ENCODE results near the gene APOL5.
"Not testable (repeated sequence)": the region's sequence is repeated elsewhere in the genome, so short reads cannot be mapped to it uniquely, and the experiment has no call there.

Gene APOL5

DNA sequence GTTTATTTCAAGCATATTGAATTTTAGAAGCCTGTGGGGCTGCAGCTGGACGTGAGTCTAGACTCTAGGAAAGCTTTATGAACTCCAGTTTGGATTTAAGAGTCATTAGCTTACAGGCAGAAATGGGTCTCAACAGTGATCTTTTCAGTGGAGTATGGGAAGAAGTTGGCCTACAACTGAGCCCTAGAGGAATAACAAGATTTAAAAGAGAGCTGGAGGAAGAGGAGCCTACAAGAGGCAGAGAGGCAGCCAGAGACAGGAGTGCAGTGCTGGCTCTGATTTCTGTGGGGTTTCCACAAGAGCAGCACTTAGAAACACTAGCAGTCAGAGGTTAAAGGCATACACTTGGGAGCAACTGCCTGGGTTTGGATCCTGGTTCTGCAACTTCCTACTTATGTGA, 17.9 kb downstream of the APOL5 start:
- no peak overlapping the region for H3K27ac ChIP-seq
- TF ChIP-seq, protein P1, sequence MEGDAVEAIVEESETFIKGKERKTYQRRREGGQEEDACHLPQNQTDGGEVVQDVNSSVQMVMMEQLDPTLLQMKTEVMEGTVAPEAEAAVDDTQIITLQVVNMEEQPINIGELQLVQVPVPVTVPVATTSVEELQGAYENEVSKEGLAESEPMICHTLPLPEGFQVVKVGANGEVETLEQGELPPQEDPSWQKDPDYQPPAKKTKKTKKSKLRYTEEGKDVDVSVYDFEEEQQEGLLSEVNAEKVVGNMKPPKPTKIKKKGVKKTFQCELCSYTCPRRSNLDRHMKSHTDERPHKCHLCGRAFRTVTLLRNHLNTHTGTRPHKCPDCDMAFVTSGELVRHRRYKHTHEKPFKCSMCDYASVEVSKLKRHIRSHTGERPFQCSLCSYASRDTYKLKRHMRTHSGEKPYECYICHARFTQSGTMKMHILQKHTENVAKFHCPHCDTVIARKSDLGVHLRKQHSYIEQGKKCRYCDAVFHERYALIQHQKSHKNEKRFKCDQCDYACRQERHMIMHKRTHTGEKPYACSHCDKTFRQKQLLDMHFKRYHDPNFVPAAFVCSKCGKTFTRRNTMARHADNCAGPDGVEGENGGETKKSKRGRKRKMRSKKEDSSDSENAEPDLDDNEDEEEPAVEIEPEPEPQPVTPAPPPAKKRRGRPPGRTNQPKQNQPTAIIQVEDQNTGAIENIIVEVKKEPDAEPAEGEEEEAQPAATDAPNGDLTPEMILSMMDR (conservative IDR thresholded peaks at IDR 0.05) = no peak

DNA sequence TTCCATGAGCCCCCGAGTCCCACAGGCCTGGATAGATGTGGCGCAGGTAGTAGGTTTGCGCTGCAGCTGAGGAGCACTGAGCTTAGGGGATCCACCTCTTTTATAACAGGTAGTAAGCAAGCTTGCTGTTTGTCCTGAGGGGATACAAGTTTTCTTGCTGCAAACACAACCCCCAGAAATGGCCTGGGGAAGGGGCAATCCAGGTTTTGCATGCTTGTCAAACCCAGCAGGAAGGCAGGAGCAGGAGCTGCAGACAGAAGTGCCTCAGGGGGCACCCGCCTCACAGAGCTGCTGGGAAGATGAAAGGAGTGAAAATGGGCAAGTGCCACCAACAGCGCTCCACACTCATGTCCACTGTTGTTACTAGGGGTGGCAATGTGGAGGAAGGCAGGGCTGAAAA, 18.5 kb downstream of the APOL5 start:
- no peak overlapping the region for H3K27ac ChIP-seq
- TF ChIP-seq, protein P1 (conservative IDR thresholded peaks at IDR 0.05) = no peak

DNA sequence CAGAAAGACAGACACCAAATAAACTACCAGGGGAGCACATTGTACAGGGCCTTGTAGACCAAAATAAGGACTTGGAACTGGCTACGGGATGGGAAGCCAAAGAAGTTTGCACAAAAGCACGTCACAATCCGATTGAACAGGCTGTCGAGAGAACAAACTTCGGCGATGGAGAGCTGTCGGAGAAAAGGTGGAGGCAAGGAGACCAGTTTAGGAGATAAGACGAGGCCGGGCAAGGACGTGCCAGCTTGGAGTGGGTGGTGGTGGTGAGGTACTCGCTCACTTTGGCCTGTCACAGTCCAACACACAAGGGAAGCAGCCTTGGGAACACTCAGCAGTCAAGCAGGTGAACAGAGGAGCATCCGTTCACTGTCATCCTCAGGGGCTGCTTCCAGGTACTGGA, 19.0 kb downstream of the APOL5 start:
- no peak overlapping the region for H3K27ac ChIP-seq
- TF ChIP-seq, protein P1 (conservative IDR thresholded peaks at IDR 0.05) = no peak

DNA sequence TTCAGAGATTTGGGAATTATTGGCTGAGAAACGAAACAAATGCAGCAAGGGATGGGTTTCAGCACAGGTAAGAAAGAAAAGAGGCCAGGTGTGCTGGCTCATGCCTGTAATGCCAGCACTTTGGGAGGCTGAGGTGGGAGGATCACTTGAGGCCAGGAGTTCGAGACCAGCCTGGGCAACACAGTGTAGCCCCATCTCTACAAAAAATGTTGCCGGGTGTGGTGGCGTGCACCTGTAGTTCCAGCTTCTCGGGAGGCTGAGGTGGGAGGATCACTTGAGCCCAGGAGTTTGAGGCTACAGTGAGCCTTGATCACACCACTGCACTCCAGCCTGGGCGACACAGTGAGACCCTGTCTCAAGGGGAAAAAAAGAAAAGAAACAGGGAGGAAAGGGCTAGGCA, 20.2 kb downstream of the APOL5 start:
- H3K27ac ChIP-seq = not testable (repeated sequence)

DNA sequence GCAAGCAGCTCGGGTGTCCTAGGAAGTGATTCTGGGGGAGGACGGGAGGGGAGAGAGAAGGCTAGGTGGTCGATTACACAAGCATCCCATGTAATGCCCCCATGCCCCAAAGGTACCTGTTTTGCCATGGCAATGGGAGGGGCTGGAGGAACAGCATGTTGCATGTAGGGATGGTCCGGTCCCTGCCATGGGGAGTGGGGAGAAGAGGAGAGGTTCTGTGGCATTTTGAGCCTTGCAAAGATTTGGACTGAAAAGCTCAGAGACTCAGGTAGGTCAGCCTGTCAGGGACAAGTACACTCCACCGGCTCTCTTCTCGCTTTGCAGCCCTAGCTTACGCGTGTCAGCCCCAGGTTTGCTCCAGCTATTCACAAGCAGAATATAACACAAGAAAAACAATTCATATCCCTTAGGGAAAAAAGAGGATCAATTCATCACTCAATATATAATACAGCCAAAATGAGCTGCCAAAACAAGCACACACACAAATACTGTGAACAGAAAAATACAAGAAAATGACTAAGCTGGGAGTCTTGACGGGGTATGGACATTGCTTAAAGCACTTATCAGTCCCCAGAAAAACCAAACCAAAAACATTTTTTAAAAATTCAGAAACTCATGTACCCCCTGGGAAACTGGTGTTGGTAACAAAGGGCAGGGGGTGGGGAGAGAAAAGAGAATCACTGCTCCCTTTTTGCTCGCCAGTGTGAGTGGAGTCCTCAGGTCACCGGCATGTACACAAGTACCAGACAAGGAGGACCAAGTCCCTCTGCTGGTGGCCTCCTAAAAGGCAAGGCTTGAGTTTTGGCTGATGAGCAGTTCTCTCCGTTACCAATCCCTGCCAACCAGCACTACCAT, 21.6 kb downstream of the APOL5 start:
- H3K27ac ChIP-seq = no peak overlapping the region
- TF ChIP-seq, protein P1 (conservative IDR thresholded peaks at IDR 0.05) = peak; percentile 35

DNA sequence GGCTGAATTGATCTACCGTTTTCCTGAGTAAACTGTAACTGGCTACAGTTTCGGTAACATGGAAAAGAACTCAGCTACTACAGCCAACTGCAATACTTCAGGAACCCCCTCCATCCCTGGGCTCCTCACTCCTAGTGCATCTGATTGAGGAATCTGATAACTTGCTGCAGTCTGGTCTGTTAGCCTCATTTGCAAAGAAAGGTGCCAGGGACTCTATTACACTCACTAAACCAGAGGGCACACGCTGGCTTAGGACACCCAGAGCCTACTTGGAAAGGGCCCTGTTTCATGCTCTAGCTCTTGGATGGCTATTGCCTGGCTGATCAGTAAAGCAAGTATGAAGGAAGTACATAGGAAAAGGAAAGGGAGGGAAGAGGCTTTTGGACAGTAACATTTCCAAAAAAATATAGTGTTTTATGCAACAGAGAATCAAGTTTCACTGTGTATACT, 22.3 kb downstream of the APOL5 start:
- TF ChIP-seq, protein P1 (conservative IDR thresholded peaks at IDR 0.05) = 0 out of 2 replicates have a peak, but pooled peaks have one; percentile 10
- no peak overlapping the region for H3K27ac ChIP-seq

DNA sequence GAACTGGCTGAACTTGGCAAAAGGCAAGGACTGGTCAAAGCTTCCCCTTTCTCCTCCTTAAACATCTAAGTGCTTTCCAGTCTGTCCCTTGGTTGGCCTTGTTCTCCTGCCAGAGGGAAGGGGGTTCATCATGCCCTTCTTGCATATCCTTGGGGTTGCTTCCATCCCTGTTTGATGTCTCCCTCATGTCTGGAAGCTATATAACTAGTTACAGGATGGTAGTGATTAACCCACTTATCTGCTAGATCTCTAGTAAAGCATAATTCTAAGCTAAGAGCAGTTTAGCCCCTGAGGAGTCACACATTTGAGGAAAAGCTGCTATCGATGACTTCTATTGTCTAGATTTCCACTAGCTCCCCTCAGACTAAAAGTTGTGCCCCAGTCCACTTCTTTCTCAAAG, 22.9 kb downstream of the APOL5 start:
- TF ChIP-seq, protein P1 (conservative IDR thresholded peaks at IDR 0.05) = no peak
- no peak overlapping the region for H3K27ac ChIP-seq

All from VCaP (cell line).